CD4-positive, alpha-beta T cell treated with Interleukin-17A for 4 hours (primary cell): ENCODE measurements around the gene COL16A1.

Experiments
- DNase-seq: peaks from one replicate; pipeline ENCODE4 v3.0.0-alpha.2; 2020; ENCODE audit warnings: mixed read lengths

The COL16A1 gene

GRCh38 chr1:31645274-31645568, 58.6 kb downstream of the COL16A1 start:
- no peak for DNase-seq

DNA sequence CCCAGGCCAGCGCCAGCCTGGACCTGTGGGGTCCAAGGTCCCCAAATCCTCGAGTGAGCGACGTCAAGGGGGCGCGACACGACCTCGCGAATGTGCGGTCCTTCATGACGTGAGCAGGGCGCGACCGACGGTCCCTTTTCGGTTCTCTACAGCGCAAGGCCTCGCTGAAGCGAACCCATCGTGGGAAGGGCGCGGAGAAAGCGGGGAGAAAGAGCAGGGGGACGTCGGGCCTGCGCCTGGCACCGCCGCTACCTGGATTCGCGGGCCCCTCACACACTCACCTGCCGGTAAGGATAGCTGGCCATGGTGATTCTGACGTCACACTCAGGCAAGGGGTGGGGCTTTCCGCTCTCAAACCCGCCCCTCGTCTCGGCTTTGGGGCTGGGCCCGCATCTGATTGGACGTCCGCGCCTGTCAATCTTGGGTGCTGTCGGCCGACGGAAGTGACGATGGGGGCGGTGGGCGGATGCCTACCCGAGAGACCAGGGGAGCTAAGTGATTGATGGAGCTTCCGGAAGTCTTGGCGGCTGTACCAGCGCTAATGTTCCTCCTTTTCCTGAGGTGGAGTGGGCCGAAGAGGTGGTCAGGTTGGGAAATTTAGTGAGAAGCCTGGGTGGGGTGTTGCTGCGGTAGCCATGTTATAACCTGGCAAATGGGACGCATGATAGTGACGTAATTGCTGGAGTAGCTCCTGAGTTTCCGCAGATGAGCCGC, 59.1 kb downstream of the COL16A1 start, which contains the start of gene PEF1:
Gene PEF1 (minus strand): TSS at position 317 of the 714 bp plus-strand sequence. CDS start 12 bp downstream, at position 305.
- DNase-seq: peak; percentile 99

- DNase-seq: no peak
Measured at GRCh38 chr1:31643976-31644559, 59.7 kb downstream of the COL16A1 start.

DNA sequence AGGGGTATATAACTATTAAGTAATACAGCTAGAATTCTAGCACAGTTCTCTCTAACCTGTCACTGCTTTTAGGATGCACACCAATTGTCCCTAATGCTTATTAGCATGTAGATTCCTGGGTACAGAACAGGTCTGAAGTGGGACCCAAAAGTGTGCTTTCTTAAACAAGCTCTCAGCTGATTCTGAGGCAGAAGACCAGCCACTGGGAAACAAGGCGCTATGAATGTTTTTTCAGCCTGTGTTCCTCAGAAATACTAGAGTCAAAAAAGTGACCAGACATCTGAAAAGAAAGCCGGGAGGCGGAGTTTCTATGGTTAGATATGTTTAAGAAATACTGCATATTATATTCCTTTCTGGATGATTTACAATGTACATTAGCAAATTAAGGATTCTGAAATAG, 60.9 kb downstream of the COL16A1 start:
- DNase-seq: no peak

DNA sequence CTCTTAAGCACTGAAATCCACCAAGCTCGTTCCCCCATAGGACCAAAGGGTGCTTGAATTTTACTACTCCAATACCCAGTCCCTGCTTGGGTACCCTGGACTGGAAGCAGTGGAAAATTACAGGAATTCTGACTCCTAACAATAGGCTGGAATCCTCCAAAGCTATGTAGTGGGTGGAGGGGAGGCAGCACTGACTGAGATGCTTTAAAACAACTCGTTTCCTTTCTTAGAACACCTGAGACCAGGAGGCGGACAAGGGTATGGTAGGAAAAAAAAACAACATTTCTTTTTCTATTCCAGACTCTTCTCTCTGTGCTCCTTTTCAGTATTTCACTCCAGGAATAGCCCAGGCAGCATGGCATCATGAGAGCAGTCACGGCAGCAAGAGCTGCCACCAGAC, 61.5 kb downstream of the COL16A1 start:
- no peak for DNase-seq

GRCh38 chr1:31640964-31641363, 62.9 kb downstream of the COL16A1 start:
- no peak for DNase-seq

DNA sequence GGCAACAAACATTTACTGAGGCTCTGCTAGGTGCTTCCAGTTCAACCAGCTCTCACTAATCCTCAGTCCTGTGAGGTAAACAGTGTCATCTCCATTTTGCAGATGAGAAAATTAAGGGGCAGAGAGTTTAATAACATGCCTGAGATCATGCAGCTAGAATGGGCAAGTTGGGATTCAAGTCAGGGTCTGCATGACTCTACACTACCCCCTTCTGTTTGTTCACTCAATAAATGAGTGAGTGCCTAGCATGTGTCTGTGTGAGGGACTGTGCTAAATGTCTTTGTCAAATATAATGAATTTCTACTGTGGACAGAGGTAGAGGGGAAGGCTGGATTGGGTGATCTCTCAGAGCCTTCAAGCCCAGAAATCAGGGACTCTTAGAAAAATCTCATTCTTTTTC, 63.6 kb downstream of the COL16A1 start:
- no peak for DNase-seq

DNA sequence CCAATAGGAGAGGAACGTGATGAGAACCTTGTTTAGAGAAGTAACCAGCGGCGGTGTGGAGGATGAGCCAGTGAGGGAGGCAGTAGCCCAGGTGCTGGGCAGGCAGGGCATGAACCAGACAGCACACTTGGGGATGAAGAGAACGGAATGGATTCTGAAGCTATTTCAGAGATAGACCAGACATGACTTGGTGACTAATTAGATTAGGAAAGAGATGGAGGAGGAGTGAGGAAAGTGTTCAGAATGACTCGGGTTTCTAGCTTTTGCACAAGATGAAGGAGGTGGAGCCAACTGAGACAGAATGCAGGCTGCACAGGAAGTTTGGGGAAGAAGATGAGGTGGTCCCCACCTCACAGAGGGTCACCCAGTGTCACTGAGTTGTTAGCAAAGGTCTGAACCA, 64.3 kb downstream of the COL16A1 start:
- DNase-seq: no peak

DNA sequence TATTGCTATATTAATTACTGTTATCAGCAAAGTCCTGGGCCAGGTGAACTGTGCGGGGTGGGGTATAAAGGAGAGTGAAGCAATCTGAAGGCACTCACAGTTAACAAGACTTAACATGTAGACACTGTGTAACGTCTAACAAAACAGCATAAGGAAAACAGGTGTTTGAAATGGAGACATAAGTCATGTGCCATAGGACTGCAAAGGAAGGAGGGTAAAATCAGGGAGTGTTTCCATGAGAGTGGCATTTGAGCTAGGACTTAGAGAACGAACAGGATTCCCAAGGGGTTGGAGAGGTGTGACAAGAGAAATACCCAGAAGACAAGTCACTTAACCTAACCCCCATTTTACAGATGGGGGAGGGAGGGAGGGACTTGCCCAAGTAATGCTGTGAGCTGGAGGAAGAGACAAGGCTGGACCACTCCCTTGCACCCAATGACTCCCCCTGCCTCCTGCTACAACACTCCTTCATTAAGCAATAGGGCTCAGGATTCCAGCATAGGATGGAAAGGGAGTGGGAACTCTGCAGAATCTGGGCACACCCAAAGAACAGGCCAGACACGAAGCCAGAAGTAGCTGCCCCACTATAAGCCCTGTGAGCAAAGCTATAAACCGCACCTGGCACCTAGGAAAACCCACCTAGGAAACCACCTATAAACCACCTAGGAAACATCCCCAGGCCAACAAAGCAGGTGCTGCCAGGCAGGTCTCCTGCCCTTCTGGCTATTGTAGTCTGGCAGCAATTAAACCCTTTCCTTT, 65.7 kb downstream of the COL16A1 start:
- no peak for DNase-seq

- peak; percentile 19 for DNase-seq
Measured at GRCh38 chr1:31633117-31633516, 70.7 kb downstream of the COL16A1 start.

- no peak for DNase-seq
Measured at GRCh38 chr1:31632649-31633048, 71.2 kb downstream of the COL16A1 start.

DNA sequence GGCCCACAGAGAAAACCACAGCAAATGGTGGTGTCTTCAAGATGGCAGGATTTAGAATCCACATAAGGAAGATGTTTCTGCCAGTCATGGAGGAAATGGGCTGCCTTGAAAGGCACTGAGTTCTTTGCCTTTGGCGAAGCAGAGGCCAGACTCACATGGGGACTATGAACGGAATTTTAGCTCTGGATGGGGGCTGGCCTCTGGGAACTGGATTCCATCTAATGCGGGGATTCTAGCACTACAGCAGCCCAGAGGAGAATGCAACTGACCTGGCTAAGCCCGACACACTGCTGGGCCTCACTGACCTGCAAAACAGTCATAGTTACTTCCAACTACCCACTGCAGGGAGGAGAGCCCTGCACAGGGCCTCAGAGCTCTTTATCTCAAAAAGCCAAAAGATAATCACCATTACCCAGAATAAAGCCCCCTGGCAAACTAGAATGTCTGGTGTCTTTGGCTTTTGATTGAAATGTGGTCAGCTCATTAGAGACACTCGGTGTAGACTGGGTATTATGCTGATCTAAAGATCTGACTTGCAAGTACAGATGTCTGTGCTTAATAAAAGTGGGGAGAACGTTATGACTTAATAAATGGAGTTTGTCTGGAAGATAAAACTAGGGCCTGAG, 74.8 kb downstream of the COL16A1 start:
- no peak for DNase-seq

DNA sequence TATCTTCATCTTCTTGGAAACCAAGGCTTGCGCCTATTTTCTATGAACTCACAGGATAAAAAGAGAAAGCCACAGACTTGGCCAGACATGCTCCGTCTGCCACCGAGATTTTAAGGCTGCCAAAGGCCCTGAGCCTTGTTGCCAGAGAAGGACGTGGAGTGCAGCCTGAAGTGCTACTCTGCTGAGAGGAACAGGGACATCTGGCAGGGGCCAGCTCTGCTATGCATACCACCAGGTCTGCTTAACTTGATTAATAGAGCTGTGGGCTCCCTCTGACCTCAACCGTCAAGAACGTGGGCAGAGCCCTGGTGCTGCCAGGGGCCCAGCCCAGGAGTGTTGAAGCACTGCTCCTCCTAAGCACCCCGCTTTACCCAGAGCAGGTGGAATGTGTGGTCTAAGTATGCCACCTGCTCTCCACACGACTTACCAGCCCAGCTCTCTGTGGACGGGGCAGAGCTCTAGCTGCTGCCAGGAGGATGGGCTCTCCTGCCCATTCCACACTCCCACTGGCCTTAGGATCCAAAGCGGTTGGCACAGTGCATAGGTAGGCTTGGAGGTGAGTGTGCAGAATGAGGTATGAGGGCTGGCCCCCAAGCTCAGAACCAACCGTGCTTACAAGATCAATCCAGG, 75.8 kb downstream of the COL16A1 start:
- no peak for DNase-seq

DNA sequence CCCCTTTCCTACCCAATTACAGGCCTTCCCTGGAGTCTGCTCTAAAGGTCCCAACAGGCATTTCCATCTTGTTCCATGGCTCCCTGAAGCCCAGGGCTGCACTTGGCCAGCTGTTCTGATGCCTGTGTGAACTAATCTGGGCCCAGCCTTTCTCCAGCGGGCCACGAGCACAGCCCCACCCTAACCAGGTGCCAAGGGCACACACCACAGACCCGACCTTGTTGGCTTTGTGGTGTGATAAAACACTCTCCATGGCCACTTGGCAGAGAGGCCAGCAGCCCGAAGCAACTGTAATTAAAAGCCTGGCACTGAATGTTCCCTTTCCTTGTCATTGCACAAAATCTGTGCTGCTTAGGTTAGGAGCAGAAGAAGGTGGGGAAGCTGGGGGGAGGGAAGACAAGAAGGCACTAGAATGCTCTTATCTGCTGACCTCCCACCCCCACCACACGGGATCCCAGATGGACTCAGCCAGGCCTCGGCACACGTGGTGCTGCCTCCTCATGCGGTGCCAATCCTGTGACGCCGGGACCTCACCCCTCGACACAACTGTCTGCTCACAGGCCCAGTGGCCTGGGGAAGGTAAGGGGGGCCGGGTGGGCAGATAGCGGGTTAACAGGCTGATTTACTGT, 76.4 kb downstream of the COL16A1 start:
- DNase-seq: no peak

DNA sequence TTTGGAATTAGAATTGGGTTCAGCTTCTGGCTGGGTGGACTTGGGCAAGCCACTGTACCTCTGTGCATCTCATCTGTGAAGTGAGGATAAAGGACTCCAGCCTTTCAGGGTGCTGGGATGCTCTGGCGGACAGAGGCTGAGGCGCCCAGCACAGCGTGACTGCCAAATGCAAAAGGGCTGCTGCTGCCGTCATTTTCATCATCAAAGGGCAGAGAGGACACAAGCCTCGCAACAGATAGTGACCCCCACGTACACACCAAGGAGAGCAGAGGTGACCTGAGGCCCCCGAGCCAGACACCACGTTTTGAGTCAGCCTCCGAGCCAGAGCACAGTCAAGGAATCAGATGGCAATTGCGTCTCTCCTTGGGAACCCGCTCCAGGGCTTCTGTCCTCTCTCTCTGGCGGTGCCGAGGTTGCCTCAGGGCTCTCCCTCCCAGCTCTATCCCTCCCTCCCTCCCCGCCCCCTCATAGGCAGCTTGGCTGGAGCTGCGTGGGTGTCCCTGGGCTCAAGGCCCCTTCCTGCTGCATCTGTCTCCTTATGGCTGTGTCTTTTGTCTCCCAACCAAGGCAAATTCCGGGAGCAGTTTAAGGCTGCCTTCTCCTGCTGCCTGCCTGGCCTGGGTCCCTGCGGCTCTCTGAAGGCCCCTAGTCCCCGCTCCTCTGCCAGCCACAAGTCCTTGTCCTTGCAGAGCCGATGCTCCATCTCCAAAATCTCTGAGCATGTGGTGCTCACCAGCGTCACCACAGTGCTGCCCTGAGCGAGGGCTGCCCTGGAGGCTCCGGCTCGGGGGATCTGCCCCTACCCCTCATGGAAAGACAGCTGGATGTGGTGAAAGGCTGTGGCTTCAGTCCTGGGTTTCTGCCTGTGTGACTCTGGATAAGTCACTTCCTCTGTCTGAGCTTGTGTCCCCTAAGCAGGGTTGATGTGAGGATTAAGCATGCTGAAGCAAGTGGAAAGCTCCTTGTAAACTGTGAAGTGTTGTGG, 77.3 kb downstream of the COL16A1 start:
- DNase-seq: no peak

DNA sequence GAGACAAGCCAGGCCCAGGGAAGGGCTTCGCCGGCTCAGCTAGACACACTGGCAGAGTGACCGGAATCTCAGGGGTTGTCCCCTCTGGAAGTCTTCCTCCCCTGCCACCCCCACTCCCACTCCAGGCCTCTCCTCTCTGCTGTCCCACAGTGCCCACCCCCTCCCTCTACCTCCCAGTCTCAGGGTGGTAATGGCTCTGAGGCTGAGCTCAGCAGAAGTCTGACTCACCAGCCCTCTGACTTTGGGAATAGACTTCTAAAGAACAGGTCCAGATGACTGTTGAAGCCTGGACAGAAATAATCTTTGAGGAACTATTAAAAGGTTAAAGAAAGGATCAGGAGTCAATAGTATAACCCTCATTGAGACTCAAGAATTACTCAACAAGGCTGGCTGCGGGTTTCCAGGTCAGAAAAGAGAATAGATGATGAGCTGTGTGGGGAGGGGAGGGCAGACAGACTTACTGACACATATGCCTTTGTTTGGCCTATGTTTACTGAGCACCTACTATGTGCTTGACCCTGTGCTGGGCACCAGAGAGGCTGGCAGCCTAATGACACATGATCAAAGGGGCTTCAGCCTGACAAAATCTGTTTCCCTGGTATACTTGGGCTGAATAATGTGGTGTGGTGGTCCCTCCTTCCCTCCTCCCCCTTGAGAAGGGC, 78.1 kb downstream of the COL16A1 start:
- no peak for DNase-seq

DNA sequence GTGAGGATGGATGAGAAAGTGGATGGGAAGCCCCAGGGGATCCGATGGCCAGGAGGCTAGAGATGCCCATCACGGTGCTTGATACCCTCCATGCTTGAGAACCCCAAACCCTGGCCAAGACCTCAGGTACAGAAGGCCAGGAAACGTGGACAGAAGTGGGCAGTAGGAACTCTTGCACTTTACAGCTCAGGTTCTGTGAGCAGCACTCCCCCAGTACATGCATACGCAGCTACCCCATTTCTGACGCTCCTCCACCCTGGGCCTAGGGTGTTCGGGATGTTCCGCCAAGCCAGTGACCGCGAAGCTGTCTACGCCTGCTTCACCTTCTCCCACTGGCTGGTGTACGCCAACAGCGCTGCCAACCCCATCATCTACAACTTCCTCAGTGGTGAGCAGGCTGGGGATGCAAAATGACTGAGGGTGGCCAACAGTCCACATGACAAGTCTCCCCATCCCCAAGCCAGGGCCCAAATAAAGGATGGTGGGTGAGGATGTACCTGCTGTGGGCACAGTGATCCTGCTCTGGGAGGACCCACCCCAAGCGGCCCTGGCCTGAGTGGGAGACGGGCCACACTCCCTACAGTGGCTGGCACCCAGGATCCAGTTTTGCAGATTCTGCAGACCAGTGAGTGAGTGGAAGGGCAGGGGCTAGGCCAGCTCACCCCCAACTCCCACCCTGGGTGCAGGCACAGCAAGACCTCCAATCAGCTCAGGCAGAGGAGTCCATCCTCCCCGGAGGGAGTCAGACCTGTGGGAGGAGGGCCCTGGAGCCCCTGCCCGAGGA, 78.9 kb downstream of the COL16A1 start:
- no peak for DNase-seq

GRCh38 chr1:31624309-31624708, 79.5 kb downstream of the COL16A1 start:
- DNase-seq: no peak

- no peak for DNase-seq
Measured at GRCh38 chr1:31623365-31623764, 80.5 kb downstream of the COL16A1 start.
